Hepatocyte (in vitro differentiated cells): ENCODE results near the gene ADAMTSL5. TPM values are rescaled to one million over a fixed set of nuclear protein-coding genes. Genes with fewer than 3 reads are reported as not detected.

Experiments
- DNase-seq: peaks from one replicate; pipeline ENCODE4 v3.0.0-alpha.2; 2016; ENCODE audit warnings: low spot score
- H2AFZ ChIP-seq: fragments of 200-600 bp; sonication (generic); 2 replicates; pipeline ENCODE4 v1.6.0; 2016; ENCODE audit warnings: antibody characterized with exemption, mild to moderate bottlenecking
- H3K27ac ChIP-seq: fragments of 200-600 bp; sonication (generic); 2 replicates; pipeline ENCODE4 v1.5.1; 2016; ENCODE audit warnings: mild to moderate bottlenecking
- H3K27me3 ChIP-seq: fragments of 200-600 bp; sonication (generic); 2 replicates; pipeline ENCODE4 v1.6.1; 2016
- H3K36me3 ChIP-seq: fragments of 200-600 bp; sonication (generic); replicated peaks from 2 replicates; pipeline ENCODE4 v1.5.1; 2016; ENCODE audit warnings: low read depth; ENCODE audit not compliant: insufficient read depth
- H3K4me1 ChIP-seq: fragments of 200-600 bp; sonication (generic); 2 replicates; pipeline ENCODE4 v1.5.1; 2016; ENCODE audit warnings: mild to moderate bottlenecking, moderate library complexity; ENCODE audit not compliant: insufficient read depth
- H3K4me2 ChIP-seq: fragments of 200-600 bp; sonication (generic); 2 replicates; pipeline ENCODE4 v1.6.0; 2016
- H3K4me3 ChIP-seq: fragments of 200-600 bp; sonication (generic); 2 replicates; pipeline ENCODE4 v1.5.1; 2016; ENCODE audit warnings: mild to moderate bottlenecking
- H3K79me2 ChIP-seq: fragments of 200-600 bp; sonication (generic); 2 replicates; pipeline ENCODE4 v1.6.0; 2017; ENCODE audit warnings: mild to moderate bottlenecking
- H3K9me2 ChIP-seq: fragments of 200-600 bp; sonication (generic); replicated peaks from 2 replicates; pipeline ENCODE4 v1.6.0; 2017; ENCODE audit warnings: mild to moderate bottlenecking; ENCODE audit not compliant: insufficient read depth
- H3K9me3 ChIP-seq: fragments of 200-600 bp; sonication (generic); 2 replicates; pipeline ENCODE4 v1.5.1; 2016; ENCODE audit warnings: low read depth, mild to moderate bottlenecking
- H4K20me1 ChIP-seq: fragments of 200-600 bp; sonication (generic); 2 replicates; pipeline ENCODE4 v1.6.0; 2016; ENCODE audit warnings: mild to moderate bottlenecking; ENCODE audit not compliant: insufficient read depth, poor library complexity, severe bottlenecking
- CTCF ChIP-seq: fragments of 200-600 bp; sonication (generic); IDR thresholded peaks from 2 replicates; pipeline ENCODE4 v1.5.1; 2016; ENCODE audit warnings: antibody characterized with exemption, mild to moderate bottlenecking; ENCODE audit not compliant: poor library complexity
- EZH2 ChIP-seq: fragments of 200-600 bp; sonication (generic); IDR thresholded peaks from 2 replicates; pipeline ENCODE4 v1.6.1; 2016; ENCODE audit warnings: antibody characterized with exemption, mild to moderate bottlenecking, borderline replicate concordance
- EZH2phosphoT487 ChIP-seq: fragments of 200-600 bp; sonication (generic); IDR thresholded peaks from one replicate; pipeline ENCODE4 v1.6.1; 2018; ENCODE audit warnings: antibody characterized with exemption, mild to moderate bottlenecking, low read depth, moderate library complexity; ENCODE audit not compliant: unreplicated experiment, severe bottlenecking
- WGBS: methylation state at CpG from one replicate; pipeline ENCODE4 v1.1.6; 2016; ENCODE audit warnings: low lambda C conversion rate; ENCODE audit errors: missing lambda C conversion rate; 5-methylcytosine and 5-hydroxymethylcytosine counted together
- polyA plus RNA-seq: library from polyadenylated mRNA; unstranded; fragments of >200 nt; fragmentation: Nextera tagmentation; extraction: Ambion mirVana; gene quantifications from 2 replicates; pipeline ENCODE4 v1.2.1, GENCODE V29; 2016
- total RNA-seq: library from RNA; depleted of rRNA; stranded (reverse); fragments of >200 nt; gene quantifications from 2 replicates; pipeline ENCODE4 v1.2.3, GENCODE V29; 2014

ADAMTSL5 gene
- total and polyA plus RNA-seq, 2 experiments from 2014 or later, result 8.3 to 45.5 TPM

- Histone ChIP-seq H4K20me1 (peaks cover 41% of the 10 kb centered on the region), H3K36me3 (no peaks in the 10 kb centered on the region), H3K4me1 (no peaks in the 10 kb centered on the region), H3K27ac (no peak overlapping the region), H3K79me2 (peaks cover 32% of the 10 kb centered on the region), H3K4me2 (no peak overlapping the region), H3K4me3 (no peak overlapping the region), H2AFZ (no peak overlapping the region), H3K27me3 (no peaks in the 10 kb centered on the region), H3K9me2 (no peaks in the 10 kb centered on the region), H3K9me3 (no peaks in the 10 kb centered on the region)
- no peak for TF ChIP-seq EZH2
- no peak for TF ChIP-seq EZH2phosphoT487
- no peak for TF ChIP-seq CTCF
- DNase-seq, result no peak
- WGBS, result 96% methylated on average over 20 of the region's 24 CpGs
Measured at GRCh38 chr19:1554968-1555367, 42.1 kb upstream of the ADAMTSL5 start.

- no peaks in the 10 kb centered on the region for H3K36me3 ChIP-seq
- H3K27ac ChIP-seq, result no peak overlapping the region
- H3K4me2 ChIP-seq, result no peak overlapping the region
- no peak for DNase-seq
- H3K4me3 ChIP-seq, result no peak overlapping the region
- no peak overlapping the region for H2AFZ ChIP-seq
- no peaks in the 10 kb centered on the region for H3K27me3 ChIP-seq
- 91% methylated on average over 10 of the region's 10 CpGs for WGBS
- peaks cover 25% of the 10 kb centered on the region for H4K20me1 ChIP-seq
- peaks cover 16% of the 10 kb centered on the region for H3K79me2 ChIP-seq
- TF ChIP-seq EZH2phosphoT487 (no peak), EZH2 (no peak), CTCF (no peak)
- no peaks in the 10 kb centered on the region for H3K4me1 ChIP-seq
- H3K9me3 ChIP-seq, result no peaks in the 10 kb centered on the region
- no peaks in the 10 kb centered on the region for H3K9me2 ChIP-seq
Measured at GRCh38 chr19:1553415-1553814, 40.6 kb upstream of the ADAMTSL5 start.

GRCh38 chr19:1551068-1552040 is 38.5 kb upstream of the ADAMTSL5 start:
- no peaks in the 10 kb centered on the region for H3K27me3 ChIP-seq
- H3K4me1 ChIP-seq, result no peaks in the 10 kb centered on the region
- no peak overlapping the region for H3K4me3 ChIP-seq
- no peaks in the 10 kb centered on the region for H3K79me2 ChIP-seq
- H4K20me1 ChIP-seq, result peaks cover 8% of the 10 kb centered on the region
- H3K27ac ChIP-seq, result no peak overlapping the region
- TF ChIP-seq EZH2phosphoT487 (no peak), CTCF (no peak), EZH2 (no peak)
- 91% methylated on average over 17 of the region's 17 CpGs for WGBS
- H3K36me3 ChIP-seq, result no peaks in the 10 kb centered on the region
- no peak overlapping the region for H2AFZ ChIP-seq
- H3K4me2 ChIP-seq, result no peak overlapping the region
- H3K9me2 ChIP-seq, result no peaks in the 10 kb centered on the region
- H3K9me3 ChIP-seq, result no peaks in the 10 kb centered on the region
- no peak for DNase-seq
